Osteocyte (in vitro differentiated cells): ENCODE measurements around the gene TMEM167A. TPM values are rescaled to one million over a fixed set of nuclear protein-coding genes. Genes with fewer than 3 reads are reported as not detected.

Source experiments
- DNase-seq: peaks from one replicate; pipeline ENCODE4 v3.0.0; 2021; ENCODE audit warnings: mixed read lengths; ENCODE audit not compliant: unreplicated experiment; ENCODE audit errors: extremely low spot score
- H3K27ac Mint-ChIP-seq: one replicate; pipeline ENCODE4 v1.8.0; 2021; ENCODE audit warnings: mild to moderate bottlenecking, mixed read lengths; ENCODE audit not compliant: unreplicated experiment
- H3K27me3 Mint-ChIP-seq: one replicate; pipeline ENCODE4 v1.8.0; 2021; ENCODE audit warnings: mixed read lengths; ENCODE audit not compliant: unreplicated experiment
- H3K36me3 Mint-ChIP-seq: one replicate; pipeline ENCODE4 v1.8.0; 2021; ENCODE audit warnings: mixed read lengths; ENCODE audit not compliant: unreplicated experiment
- H3K4me1 Mint-ChIP-seq: one replicate; pipeline ENCODE4 v1.8.0; 2021; ENCODE audit warnings: mixed read lengths; ENCODE audit not compliant: unreplicated experiment
- H3K4me3 Mint-ChIP-seq: one replicate; pipeline ENCODE4 v1.8.0; 2021; ENCODE audit warnings: mild to moderate bottlenecking, moderate library complexity, mixed read lengths; ENCODE audit not compliant: unreplicated experiment
- H3K9me3 Mint-ChIP-seq: one replicate; pipeline ENCODE4 v1.8.0; 2021; ENCODE audit warnings: mixed read lengths; ENCODE audit not compliant: unreplicated experiment
- CTCF ChIP-seq: fragments of 200-600 bp; sonication (generic); IDR thresholded peaks from 2 replicates; pipeline ENCODE4 v1.5.0; 2021; ENCODE audit warnings: antibody characterized with exemption, mild to moderate bottlenecking, moderate library complexity
- total RNA-seq: library from RNA; stranded (reverse); gene quantifications from 2 replicates; pipeline ENCODE4 v1.2.1, GENCODE V29; 2021

The TMEM167A gene
- total RNA-seq, 1 donor from 2014 or later = 70.9 TPM

GRCh38 chr5:83048811-83049210 is 28.4 kb downstream of the TMEM167A start:
- Mint-ChIP-seq H3K4me3 (no peak overlapping the region), H3K36me3 (peaks cover 19% of the 10 kb centered on the region), H3K27me3 (no peaks in the 10 kb centered on the region), H3K9me3 (no peaks in the 10 kb centered on the region), H3K4me1 (no peaks in the 10 kb centered on the region), H3K27ac (no peak overlapping the region)
- no peak for DNase-seq
- TF ChIP-seq CTCF = no peak

- no peaks in the 10 kb centered on the region for H3K9me3 Mint-ChIP-seq
- H3K4me1 Mint-ChIP-seq = no peaks in the 10 kb centered on the region
- no peak for TF ChIP-seq CTCF
- DNase-seq = no peak
- H3K27ac Mint-ChIP-seq = no peak overlapping the region
- H3K36me3 Mint-ChIP-seq = peaks cover 19% of the 10 kb centered on the region
- H3K4me3 Mint-ChIP-seq = no peak overlapping the region
- no peaks in the 10 kb centered on the region for H3K27me3 Mint-ChIP-seq
These were observed 28.9 kb downstream of the TMEM167A start for GRCh38 chr5:83048277-83048676.

- no peak for TF ChIP-seq CTCF
- H3K36me3 Mint-ChIP-seq = peaks cover 5% of the 10 kb centered on the region
- DNase-seq = no peak
- H3K4me1 Mint-ChIP-seq = no peaks in the 10 kb centered on the region
- no peaks in the 10 kb centered on the region for H3K9me3 Mint-ChIP-seq
- H3K27me3 Mint-ChIP-seq = no peaks in the 10 kb centered on the region
- no peak overlapping the region for H3K27ac Mint-ChIP-seq
- no peak overlapping the region for H3K4me3 Mint-ChIP-seq
These were observed 32.3 kb downstream of the TMEM167A start for GRCh38 chr5:83044926-83045325.

DNA sequence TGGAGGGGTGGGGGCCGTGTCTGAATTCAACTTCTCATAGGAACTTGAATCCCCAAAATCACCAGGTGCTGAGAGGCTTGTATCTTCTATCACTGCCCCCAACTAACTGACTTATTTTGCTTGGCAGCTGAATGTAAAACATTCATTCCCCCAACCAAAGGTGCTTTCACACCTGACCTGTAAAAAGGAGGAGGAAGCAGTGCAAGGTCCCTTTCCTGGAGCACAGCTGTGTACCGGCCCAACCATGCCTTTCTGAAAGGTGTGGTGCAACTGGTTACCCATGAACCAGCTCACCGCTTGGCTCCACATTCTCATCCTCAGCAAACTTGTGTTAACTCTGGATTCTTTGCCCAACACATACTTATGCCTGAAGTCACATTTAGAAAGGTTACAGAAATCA is 34.7 kb downstream of the TMEM167A start:
- H3K27ac Mint-ChIP-seq = no peak overlapping the region
- no peaks in the 10 kb centered on the region for H3K27me3 Mint-ChIP-seq
- no peak for DNase-seq
- H3K4me1 Mint-ChIP-seq = no peaks in the 10 kb centered on the region
- no peak overlapping the region for H3K4me3 Mint-ChIP-seq
- H3K36me3 Mint-ChIP-seq = peaks cover 3% of the 10 kb centered on the region
- TF ChIP-seq CTCF = no peak
- H3K9me3 Mint-ChIP-seq = no peaks in the 10 kb centered on the region

GRCh38 chr5:83038924-83039323 is 38.3 kb downstream of the TMEM167A start:
- no peak overlapping the region for H3K27ac Mint-ChIP-seq
- no peaks in the 10 kb centered on the region for H3K4me1 Mint-ChIP-seq
- H3K4me3 Mint-ChIP-seq = no peak overlapping the region
- TF ChIP-seq CTCF = no peak
- H3K27me3 Mint-ChIP-seq = no peaks in the 10 kb centered on the region
- peaks cover 3% of the 10 kb centered on the region for H3K36me3 Mint-ChIP-seq
- DNase-seq = no peak
- H3K9me3 Mint-ChIP-seq = no peaks in the 10 kb centered on the region
